ENCODE results near the gene KLKB1.

DNA sequence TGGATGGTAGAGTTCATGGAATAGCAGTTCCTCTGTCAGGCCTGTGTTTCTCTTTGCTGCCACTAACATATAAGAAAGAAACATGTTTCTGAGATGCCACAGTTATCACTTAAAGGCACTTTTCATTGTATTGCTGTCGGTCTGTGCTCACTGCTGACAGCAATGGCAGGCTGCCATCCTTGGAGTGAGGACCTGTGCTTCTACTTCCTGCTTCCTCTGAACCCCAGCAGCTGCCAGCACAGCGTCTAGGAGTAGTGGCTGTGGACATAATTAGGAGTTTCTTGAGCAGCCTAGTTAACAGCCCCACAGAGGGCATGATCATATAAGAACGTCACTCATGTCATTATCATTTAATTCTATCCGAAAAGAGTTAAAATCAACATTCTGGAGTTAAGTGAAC lies 69.2 kb downstream of the KLKB1 start:
- TF ChIP-seq, protein P1, sequence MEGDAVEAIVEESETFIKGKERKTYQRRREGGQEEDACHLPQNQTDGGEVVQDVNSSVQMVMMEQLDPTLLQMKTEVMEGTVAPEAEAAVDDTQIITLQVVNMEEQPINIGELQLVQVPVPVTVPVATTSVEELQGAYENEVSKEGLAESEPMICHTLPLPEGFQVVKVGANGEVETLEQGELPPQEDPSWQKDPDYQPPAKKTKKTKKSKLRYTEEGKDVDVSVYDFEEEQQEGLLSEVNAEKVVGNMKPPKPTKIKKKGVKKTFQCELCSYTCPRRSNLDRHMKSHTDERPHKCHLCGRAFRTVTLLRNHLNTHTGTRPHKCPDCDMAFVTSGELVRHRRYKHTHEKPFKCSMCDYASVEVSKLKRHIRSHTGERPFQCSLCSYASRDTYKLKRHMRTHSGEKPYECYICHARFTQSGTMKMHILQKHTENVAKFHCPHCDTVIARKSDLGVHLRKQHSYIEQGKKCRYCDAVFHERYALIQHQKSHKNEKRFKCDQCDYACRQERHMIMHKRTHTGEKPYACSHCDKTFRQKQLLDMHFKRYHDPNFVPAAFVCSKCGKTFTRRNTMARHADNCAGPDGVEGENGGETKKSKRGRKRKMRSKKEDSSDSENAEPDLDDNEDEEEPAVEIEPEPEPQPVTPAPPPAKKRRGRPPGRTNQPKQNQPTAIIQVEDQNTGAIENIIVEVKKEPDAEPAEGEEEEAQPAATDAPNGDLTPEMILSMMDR (IDR thresholded peaks at IDR 0.05), result no peak
- no peak for TF ChIP-seq POLR2A (IDR thresholded peaks at IDR 0.05)
